Stimulated activated CD4-positive, alpha-beta T cell treated with anti-CD3 and anti-CD28 coated beads, Interleukin-1b, Interleukin-23, amount 100 ng/mL, for 1 hour (primary cell): ENCODE measurements around the gene C1QTNF1.
"Not testable (repeated sequence)": the region's sequence is repeated elsewhere in the genome, so short reads cannot be mapped to it uniquely, and the experiment has no call there.

Experiments
- DNase-seq, 2 donors: peaks; one replicate each; pipeline ENCODE4 v3.0.0-alpha.2; 2020; ENCODE audit warnings: low read depth in 2 of 2

C1QTNF1 gene

DNA sequence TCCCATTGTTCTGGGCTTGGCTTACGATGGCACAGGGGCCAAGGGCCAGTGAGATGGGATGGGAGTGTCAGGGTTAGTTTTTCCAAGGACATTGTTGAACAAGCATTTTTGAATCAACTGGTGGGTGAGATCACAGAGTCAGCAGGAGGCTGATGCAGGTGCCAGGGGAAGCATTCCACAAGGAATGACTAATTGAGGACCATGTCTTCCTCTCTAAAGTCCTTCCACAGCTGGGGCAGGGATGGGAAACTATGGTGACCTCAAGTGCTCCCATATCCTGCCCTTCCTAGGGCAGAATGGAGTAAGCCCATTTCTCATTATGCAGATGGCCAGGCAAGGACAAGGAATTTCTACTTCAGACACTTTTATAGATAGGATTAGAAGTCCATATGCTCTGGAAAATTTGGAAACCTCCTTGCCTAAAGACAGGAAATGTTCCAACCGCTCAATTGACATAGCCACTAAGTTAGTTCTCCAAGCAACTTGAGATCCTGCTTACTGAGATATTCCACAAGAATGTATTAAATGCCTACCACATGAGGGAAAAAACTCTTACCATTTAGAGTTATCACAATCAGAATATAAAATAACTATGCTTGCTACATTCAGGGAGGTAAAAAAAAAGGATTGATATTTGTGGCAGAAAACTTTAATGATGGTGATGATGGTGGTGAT lies 29.4 kb downstream of the C1QTNF1 start:
- no peak for DNase-seq

DNA sequence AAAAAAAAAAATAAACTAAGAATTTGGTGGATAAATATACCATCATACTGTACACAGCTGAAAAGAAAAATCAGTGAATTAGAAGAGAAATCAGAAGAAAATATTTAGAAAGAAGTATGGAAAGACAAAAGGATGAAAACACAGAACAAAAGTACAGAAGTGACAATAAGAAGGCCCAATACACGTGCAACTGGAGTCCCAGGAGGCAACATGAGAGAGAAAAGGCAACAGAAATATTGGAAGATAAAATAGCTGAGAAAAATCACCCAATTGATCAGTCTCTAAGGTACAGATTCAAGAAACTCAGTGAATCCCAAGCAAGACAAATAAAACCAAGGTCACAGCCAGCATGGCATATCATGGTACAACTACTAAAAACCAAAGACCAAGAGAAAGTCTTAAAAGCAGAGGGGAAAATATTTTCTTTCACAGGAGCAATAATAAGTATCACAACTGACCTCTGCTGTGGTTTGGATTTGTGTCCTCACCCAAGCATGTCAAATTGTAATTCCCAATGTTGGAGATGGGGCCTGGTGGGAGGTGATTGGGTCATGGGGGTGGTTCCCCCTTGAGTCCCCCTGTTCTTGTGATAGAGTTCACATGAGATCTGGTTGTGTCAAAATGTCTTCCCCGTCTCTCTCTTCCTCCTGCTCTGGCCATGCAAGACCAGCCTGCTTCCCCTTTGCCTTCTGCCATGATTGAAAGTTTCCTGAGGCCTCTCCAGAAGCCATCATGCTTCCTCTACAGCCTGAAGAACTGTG lies 30.4 kb downstream of the C1QTNF1 start:
- DNase-seq = no peak

DNA sequence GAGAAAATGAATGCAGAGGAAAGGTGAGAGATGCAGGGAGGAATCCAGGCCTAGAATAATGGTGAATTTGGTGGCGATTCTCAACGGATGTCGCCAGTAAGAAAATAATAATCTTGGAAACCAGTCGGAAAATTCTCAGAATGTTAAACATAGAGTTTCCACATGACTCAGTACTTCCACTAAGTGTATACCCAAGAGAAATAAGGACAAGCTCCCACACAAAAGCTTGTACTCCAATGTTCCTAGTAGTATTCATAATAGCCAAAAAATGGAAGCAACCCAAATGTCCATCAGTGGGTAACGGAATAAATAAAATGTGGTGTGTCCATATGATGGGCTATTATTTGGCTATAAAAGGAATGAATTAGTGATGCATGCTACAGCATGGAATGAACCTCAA lies 31.2 kb downstream of the C1QTNF1 start:
- no peak for DNase-seq

DNA sequence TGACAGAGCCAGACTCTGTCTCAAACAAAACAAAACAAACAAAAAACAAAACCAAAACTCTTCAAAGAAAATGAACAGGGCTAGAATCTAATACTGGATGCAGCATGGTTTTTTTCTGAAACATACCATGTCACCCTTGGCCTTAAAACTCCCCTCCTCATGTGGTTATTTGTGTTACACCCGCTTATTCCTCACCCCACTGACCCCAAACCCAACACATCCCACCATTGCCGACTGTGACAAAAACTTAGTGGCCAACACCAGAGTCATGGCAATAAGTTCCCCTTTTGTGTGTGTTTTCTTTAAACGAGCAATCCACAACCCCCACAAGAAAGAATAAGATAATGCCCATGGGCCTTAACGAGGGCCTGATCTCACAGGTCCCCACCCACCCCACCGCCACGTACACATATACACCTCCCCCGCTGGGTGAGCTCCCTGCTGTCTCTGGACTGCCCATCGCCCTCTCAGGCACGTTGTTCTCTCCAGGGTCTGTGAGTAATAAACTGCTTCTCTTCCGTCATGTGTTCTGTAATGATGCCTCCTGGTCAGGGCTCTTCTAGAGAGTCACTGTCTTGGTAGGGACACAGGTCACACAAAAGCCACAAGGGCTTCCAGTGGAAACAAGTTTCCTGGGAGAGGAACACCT lies 33.9 kb downstream of the C1QTNF1 start:
- DNase-seq = no peak

GRCh38 chr17:79062691-79063090 lies 38.7 kb downstream of the C1QTNF1 start:
- no peak for DNase-seq

DNA sequence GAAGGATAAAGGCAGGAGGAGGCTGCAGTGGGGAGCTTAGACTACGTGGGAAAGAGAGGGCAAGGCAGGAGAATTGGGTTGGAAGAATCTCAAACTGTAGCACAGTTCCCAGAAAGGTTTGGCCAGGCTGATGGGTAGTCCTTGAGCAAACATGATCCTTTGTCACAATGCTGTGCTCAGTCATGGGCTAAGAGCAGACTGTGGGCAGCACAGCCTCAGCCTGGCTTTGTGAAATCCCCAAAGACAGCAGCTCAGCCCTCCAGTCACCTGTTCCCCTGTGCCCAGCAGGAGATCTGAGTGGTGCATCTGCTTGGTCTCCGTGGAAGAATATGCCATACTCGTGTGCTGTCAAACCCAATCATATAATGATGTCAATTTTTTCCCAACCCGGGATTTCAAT lies 40.1 kb downstream of the C1QTNF1 start:
- DNase-seq = no peak

DNA sequence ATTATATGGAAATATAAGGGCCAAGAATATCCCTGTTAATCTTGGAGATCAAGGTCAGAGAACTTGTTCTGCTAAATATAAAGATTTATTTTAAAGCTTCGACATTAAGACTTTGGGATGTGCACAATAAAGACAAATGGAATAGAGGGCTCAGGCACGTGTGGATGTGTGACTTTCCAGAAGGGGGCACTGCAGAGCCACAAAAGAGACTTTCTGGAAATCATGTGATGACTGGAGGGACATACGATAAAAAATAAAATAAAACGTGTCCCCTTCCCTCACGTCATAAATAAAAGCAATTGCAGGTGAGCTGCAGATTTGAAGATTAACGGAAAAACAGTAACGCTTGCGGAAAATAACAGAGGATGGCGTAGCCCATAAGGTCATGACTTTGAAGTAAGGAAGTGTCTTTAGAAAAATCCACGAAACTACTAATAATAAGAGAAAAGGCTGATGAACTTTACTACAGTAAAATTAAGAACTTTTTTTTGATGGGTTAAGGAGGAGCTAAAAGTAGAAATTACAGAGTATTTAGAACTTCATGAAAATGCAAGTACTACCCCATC lies 41.2 kb downstream of the C1QTNF1 start:
- DNase-seq = peak; percentile 12 to 31

- no peak for DNase-seq
Measured at GRCh38 chr17:79066963-79067362, 43.0 kb downstream of the C1QTNF1 start.

GRCh38 chr17:79070266-79070880 lies 46.4 kb downstream of the C1QTNF1 start:
- DNase-seq = no peak

DNA sequence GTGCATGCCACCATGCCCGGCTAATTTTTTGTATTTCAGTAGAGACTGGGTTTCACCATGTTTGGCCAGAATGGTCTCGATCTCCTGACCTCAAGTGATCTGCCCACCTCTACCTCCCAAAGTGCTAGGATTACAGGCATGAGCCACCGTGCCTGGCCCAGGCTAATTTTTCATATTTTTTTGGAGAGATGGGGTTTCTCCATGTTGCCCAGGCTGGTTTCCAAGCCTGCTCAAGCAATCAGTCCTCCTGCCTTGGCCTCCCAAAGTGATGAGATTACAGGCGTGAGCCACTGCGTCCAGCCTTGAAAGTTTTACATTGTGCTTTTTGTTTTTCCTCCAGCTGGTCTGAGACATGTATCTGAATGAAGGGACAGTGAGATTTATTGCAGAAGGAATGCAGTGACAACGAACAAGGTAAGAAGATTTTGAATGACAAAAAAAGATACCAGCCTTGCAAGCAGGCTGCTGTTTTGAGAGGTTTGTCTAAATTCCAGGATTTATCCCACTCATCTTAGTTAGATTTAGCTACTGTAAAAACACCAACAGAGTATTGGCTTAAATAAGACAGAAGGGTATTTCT lies 47.3 kb downstream of the C1QTNF1 start:
- DNase-seq = no peak

GRCh38 chr17:79072544-79072943 lies 48.6 kb downstream of the C1QTNF1 start:
- no peak for DNase-seq

DNA sequence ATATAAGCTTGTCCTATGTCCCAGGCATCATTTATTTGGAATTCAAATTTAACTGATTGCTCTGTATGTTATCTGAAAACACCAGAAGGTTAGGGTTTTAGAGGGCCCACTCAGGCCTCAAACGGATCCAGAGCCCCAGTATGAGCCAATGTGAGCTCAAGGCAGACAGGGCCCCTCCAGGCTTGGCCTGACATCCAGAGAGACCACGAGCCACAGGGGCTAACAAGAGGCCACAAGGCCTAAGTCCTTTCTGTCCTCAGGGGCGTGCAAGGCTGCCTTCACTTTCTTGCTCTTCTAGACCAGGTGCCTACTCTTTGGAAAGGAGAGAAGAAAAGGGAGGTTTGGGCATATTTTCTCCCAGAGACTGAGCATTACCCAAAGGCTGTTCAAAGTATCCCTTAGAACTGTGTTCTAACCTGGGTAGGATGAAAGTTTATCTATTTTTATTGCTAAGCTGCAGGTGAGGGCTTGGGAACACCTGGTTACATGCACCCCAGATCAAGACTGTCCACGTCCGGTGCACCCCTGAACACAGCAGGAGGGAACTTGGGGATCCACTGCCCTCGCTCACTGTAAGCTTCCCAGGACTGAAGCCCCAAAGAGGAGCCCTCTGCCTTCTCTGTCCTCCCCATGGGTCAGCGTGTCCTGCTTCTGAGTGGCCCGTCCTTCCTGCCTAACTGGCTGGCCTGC lies 49.2 kb downstream of the C1QTNF1 start:
- DNase-seq = no peak

- no peak for DNase-seq
Measured at GRCh38 chr17:79073706-79074088, 49.7 kb downstream of the C1QTNF1 start.

DNA sequence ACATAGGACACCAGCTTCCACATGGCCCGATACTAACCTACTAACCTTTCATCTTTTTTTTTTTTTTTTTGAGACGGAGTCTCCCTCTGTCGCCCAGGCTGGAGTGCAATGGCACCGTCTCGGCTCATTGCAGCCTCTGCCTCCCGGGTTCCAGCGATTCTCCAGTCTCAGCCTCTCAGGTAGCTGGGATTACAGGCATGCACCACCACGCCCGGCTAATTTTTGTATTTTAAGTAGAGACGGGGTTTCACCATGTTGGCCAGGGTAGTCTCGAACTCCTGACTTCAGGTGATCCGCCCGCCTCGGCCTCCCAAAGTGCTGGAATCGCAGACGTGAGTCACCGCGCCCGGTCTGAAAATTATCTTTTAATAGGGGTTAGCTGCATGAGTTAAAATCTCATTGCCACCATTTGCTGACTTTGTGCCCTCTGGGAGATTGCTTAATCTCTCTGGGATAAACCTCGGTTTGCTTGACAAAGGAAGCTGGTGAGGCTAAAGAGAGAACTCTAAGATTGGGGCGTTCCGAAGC lies 50.2 kb downstream of the C1QTNF1 start:
- not testable (repeated sequence) for DNase-seq

- DNase-seq = peak; percentile 80
Measured at GRCh38 chr17:79074649-79075445, 50.9 kb downstream of the C1QTNF1 start, which contains the start of gene ENGASE. TSS of gene ENGASE (plus strand) at chr17:79074824. CDS start at chr17:79074945, 121 bp downstream.

DNA sequence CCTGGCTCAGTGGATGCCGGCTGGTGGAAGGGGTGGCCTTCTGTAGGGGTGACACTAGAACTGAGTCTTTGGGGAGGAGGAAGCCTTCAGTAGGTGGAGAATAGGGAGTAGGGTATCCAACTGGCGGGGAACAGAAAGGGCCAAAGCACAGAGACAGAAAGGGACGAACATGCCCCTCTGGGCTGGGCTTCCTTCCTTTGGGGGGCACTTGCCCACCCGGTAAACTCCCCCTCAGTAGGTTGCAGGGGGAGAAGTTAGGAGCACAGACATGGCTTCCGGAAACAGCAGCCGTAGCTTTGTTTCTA lies 51.4 kb downstream of the C1QTNF1 start:
- DNase-seq = no peak

GRCh38 chr17:79075861-79076406 lies 52.0 kb downstream of the C1QTNF1 start:
- DNase-seq = no peak

- DNase-seq = no peak
Measured at GRCh38 chr17:79077587-79077986, 53.6 kb downstream of the C1QTNF1 start.

DNA sequence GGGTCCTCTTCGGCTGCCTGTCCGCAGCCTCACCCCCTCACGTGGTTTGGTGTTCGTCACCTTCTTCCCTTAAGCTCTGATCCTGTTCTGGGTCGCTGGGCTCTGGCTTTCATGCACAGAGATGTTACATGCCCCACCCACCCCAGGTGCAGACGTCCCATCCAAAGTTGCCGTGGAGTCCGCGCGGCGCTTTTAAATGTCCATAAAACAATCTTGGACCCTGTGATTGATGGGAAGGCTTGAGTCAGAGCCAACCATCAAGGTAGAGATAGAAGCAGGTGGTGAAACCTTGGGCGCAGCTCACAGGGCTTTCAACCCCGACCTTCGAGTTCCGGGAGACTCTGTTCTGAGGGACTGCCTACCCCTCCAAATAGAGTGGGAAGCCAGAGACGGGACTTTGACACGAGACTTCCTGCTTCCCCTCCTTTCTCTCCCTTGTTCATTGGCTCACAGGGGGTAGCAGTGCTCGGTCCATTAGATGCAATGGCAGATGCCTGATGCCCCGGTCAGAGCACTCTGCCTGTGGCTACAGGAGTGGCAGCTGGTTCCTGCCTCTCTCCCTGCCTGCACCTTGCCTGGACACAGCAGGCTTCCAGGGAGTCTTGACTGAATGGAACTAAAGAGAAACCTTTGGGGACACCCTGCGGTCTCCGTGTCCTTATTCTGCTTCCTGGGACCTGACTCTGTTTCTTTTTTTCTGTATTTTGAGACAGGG lies 54.7 kb downstream of the C1QTNF1 start:
- DNase-seq = no peak
